ENCODE results near the gene RDH16. TPM values are rescaled to one million over a fixed set of nuclear protein-coding genes. Genes with fewer than 3 reads are reported as not detected.
"Not testable (repeated sequence)": the region's sequence is repeated elsewhere in the genome, so short reads cannot be mapped to it uniquely, and the experiment has no call there.

RDH16 gene
- total RNA-seq, 1 experiment from 2014 or later, result 0.08 TPM

- in situ Hi-C loops (cut with HindIII; ENCODE audit: low pct_unique_long_range_greater_than_20kb, low sequenced_read_pairs) (no loop called here), intact Hi-C loops (cut with micrococcal nuclease; ENCODE audit: unreplicated experiment) (no loop called here)
- no peaks in the 10 kb centered on the region for H3K9me3 ChIP-seq (ENCODE audit: control insufficient read depth, insufficient read depth, low read depth, low read length)
- ATAC-seq, result no peak
- no peak for TF ChIP-seq POLR2AphosphoS5 (IDR thresholded peaks at IDR 0.05; ENCODE audit: low read depth, low read length)
- no peak for TF ChIP-seq SIN3A (IDR thresholded peaks at IDR 0.05; ENCODE audit: borderline replicate concordance, insufficient read depth, low read depth, low read length)
- TF ChIP-seq REST (IDR thresholded peaks at IDR 0.05; ENCODE audit: insufficient read depth in 1 of 2, low read depth in 2 of 2, low read length in 1 of 2), result no peak
- no peak for TF ChIP-seq CTCF (IDR thresholded peaks at IDR 0.05)
- no peak for TF ChIP-seq TCF7L2 (IDR thresholded peaks at IDR 0.05; ENCODE audit: low read depth, low read length)
- H3K27ac ChIP-seq (ENCODE audit: low read length), result no peak overlapping the region
- no TSS peak for BruUV-seq (replicated peaks)
- POLR2A ChIA-PET, result no interaction called here
- H3K27me3 ChIP-seq (ENCODE audit: control insufficient read depth, insufficient read depth, low read length), result peaks cover 3% of the 10 kb centered on the region; the same call in 1 of the 2 replicates
- H3K4me1 ChIP-seq (ENCODE audit: control insufficient read depth, insufficient read depth, low read length), result no peaks in the 10 kb centered on the region
- H3K4me3 ChIP-seq (ENCODE audit: low read depth in 2 of 2, low read length in 2 of 2), result no peak overlapping the region
- CTCF ChIA-PET, result no interaction called here
- H3K36me3 ChIP-seq (ENCODE audit: control insufficient read depth, insufficient read depth, low read length), result no peaks in the 10 kb centered on the region
- DNase-seq (ENCODE audit: low read depth, low spot score), result no peak
These were observed 35.4 kb downstream of the RDH16 start for GRCh38 chr12:56922031-56922430.

- ATAC-seq (no peak), DNase-seq (ENCODE audit: low read depth, low spot score) (no peak)
- H3K36me3 ChIP-seq (ENCODE audit: control insufficient read depth, insufficient read depth, low read length), result no peaks in the 10 kb centered on the region
- H3K4me1 ChIP-seq (ENCODE audit: control insufficient read depth, insufficient read depth, low read length), result no peaks in the 10 kb centered on the region
- H3K27me3 ChIP-seq (ENCODE audit: control insufficient read depth, insufficient read depth, low read length), result no peaks in the 10 kb centered on the region
- BruUV-seq (replicated peaks), result no TSS peak
- in situ Hi-C loops (cut with HindIII; ENCODE audit: low pct_unique_long_range_greater_than_20kb, low sequenced_read_pairs), result no loop called here
- intact Hi-C loops (cut with micrococcal nuclease; ENCODE audit: unreplicated experiment), result no loop called here
- no peaks in the 10 kb centered on the region for H3K9me3 ChIP-seq (ENCODE audit: control insufficient read depth, insufficient read depth, low read depth, low read length)
- H3K4me3 ChIP-seq (ENCODE audit: low read depth in 2 of 2, low read length in 2 of 2), result no peak overlapping the region
- H3K27ac ChIP-seq (ENCODE audit: low read length), result no peak overlapping the region
- CTCF ChIA-PET, result no interaction called here
- no peak for TF ChIP-seq REST (IDR thresholded peaks at IDR 0.05; ENCODE audit: insufficient read depth in 1 of 2, low read depth in 2 of 2, low read length in 1 of 2)
- TF ChIP-seq SIN3A (IDR thresholded peaks at IDR 0.05; ENCODE audit: borderline replicate concordance, insufficient read depth, low read depth, low read length), result no peak
- no peak for TF ChIP-seq POLR2AphosphoS5 (IDR thresholded peaks at IDR 0.05; ENCODE audit: low read depth, low read length)
- TF ChIP-seq TCF7L2 (IDR thresholded peaks at IDR 0.05; ENCODE audit: low read depth, low read length), result no peak
- no peak for TF ChIP-seq CTCF (IDR thresholded peaks at IDR 0.05)
- POLR2A ChIA-PET, result no interaction called here
These were observed 36.1 kb downstream of the RDH16 start for GRCh38 chr12:56921346-56921745.

- H3K36me3 ChIP-seq (ENCODE audit: control insufficient read depth, insufficient read depth, low read length); H3K27ac ChIP-seq (ENCODE audit: low read length); ATAC-seq; H3K27me3 ChIP-seq (ENCODE audit: control insufficient read depth, insufficient read depth, low read length); H3K9me3 ChIP-seq (ENCODE audit: control insufficient read depth, insufficient read depth, low read depth, low read length); POLR2A ChIA-PET; H3K4me3 ChIP-seq (ENCODE audit: low read depth in 2 of 2, low read length in 2 of 2); in situ Hi-C loops (cut with HindIII; ENCODE audit: low pct_unique_long_range_greater_than_20kb, low sequenced_read_pairs); CTCF ChIA-PET; DNase-seq (ENCODE audit: low read depth, low spot score); H3K4me1 ChIP-seq (ENCODE audit: control insufficient read depth, insufficient read depth, low read length); BruUV-seq (replicated peaks); intact Hi-C loops (cut with micrococcal nuclease; ENCODE audit: unreplicated experiment): not testable (repeated sequence)
These were observed 39.3 kb downstream of the RDH16 start for GRCh38 chr12:56918139-56918538.

All from Panc1 (cell line).